PC-9 (cell line): ENCODE measurements around the gene ST8SIA2. TPM values are rescaled to one million over a fixed set of nuclear protein-coding genes. Genes with fewer than 3 reads are reported as not detected.

Experiments used
- BruUV-seq: library from RNA; stranded (reverse); fragments of 400-500 nt; replicated peaks from 2 replicates; lab custom pipeline; 2021; lab: Mats Ljungman, UMichigan
- CTCF ChIA-PET: fragments of 300-600 bp; sonication (Branson Sonifier 250); formaldehyde crosslinking; loops from one replicate; lab custom pipeline; 2022; ENCODE audit warnings: antibody characterized with exemption; lab: Charles Lee
- POLR2A ChIA-PET: fragments of 300-600 bp; sonication (Branson Sonifier 250); formaldehyde crosslinking; loops from one replicate; lab custom pipeline; 2022; ENCODE audit warnings: antibody characterized with exemption; ENCODE audit not compliant: unreplicated experiment; lab: Charles Lee
- DNase-seq, 2 experiments: peaks; one replicate each; pipeline versions ENCODE4 v3.0.0 to v3.0.0-alpha.2; 2015 to 2022; ENCODE audit warnings: mixed read lengths in 1 of 2
- H2AFZ ChIP-seq: fragments of 200-600 bp; sonication (generic); 2 replicates; pipeline ENCODE4 v1.8.1; 2017; ENCODE audit warnings: antibody characterized with exemption
- H3F3A ChIP-seq: fragments of 200-600 bp; sonication (generic); 2 replicates; pipeline ENCODE4 v1.8.1; 2017; ENCODE audit warnings: antibody characterized with exemption, mild to moderate bottlenecking, low read depth; ENCODE audit not compliant: insufficient read depth
- H3K27ac ChIP-seq: fragments of 200-600 bp; sonication (generic); 2 replicates; pipeline ENCODE4 v1.6.1; 2016; ENCODE audit warnings: mixed run types
- H3K27me3 ChIP-seq: fragments of 200-600 bp; sonication (generic); 2 replicates; pipeline ENCODE4 v1.6.1; 2016; ENCODE audit warnings: low read depth, mixed run types; ENCODE audit not compliant: insufficient read depth
- H3K36me3 ChIP-seq: fragments of 200-600 bp; sonication (generic); 2 replicates; pipeline ENCODE4 v1.6.1; 2016; ENCODE audit warnings: low read depth, mixed run types
- H3K4me1 ChIP-seq: fragments of 200-600 bp; sonication (generic); replicated peaks from 2 replicates; pipeline ENCODE4 v1.6.1; 2016; ENCODE audit warnings: mixed run types; ENCODE audit not compliant: insufficient read depth
- H3K4me2 ChIP-seq: fragments of 200-600 bp; sonication (generic); 2 replicates; pipeline ENCODE4 v1.6.1; 2017; ENCODE audit warnings: mixed run types
- H3K4me3 ChIP-seq: fragments of 200-600 bp; sonication (generic); 2 replicates; pipeline ENCODE4 v1.6.1; 2016; ENCODE audit warnings: mixed run types
- H3K79me2 ChIP-seq: fragments of 200-600 bp; sonication (generic); 2 replicates; pipeline ENCODE4 v1.6.1; 2017; ENCODE audit warnings: low read depth, mixed run types
- H3K9me2 ChIP-seq: fragments of 200-600 bp; sonication (generic); 2 replicates; pipeline ENCODE4 v1.8.1; 2017; ENCODE audit warnings: mild to moderate bottlenecking; ENCODE audit not compliant: insufficient read depth
- H3K9me3 ChIP-seq: fragments of 200-600 bp; sonication (generic); 2 replicates; pipeline ENCODE4 v1.8.1; 2016; ENCODE audit warnings: low read depth; ENCODE audit not compliant: insufficient read depth
- H4K20me1 ChIP-seq: fragments of 200-600 bp; sonication (generic); 2 replicates; pipeline ENCODE4 v1.8.1; 2017; ENCODE audit not compliant: insufficient read depth
- CTCF ChIP-seq: fragments of 200-600 bp; sonication (generic); conservative IDR thresholded peaks from 2 replicates; pipeline ENCODE4 v1.6.1; 2017; ENCODE audit warnings: mixed run types, antibody characterized with exemption, mild to moderate bottlenecking, moderate library complexity
- EZH2 ChIP-seq: fragments of 200-600 bp; sonication (generic); IDR thresholded peaks from 2 replicates; pipeline ENCODE4 v1.8.0; 2017; ENCODE audit warnings: antibody characterized with exemption, low read depth
- intact Hi-C: fragments of 100-400 bp; cut with micrococcal nuclease; formaldehyde crosslinking; loops from one replicate; pipeline ENCODE4 v1.10.0; 2022; ENCODE audit not compliant: unreplicated experiment
- total RNA-seq: library from RNA; stranded (reverse); gene quantifications from 2 replicates; pipeline ENCODE4 v1.2.3, GENCODE V29; 2021

ST8SIA2 gene
- total RNA-seq, 1 experiment from 2014 or later: not detected

GRCh38 chr15:92453607-92454006 is 59.9 kb downstream of the ST8SIA2 start:
- no peaks in the 10 kb centered on the region for H3K36me3 ChIP-seq
- DNase-seq: no peak
- no peaks in the 10 kb centered on the region for H3K4me1 ChIP-seq
- H3K4me2 ChIP-seq: no peak overlapping the region
- H2AFZ ChIP-seq: no peak overlapping the region
- H4K20me1 ChIP-seq: no peaks in the 10 kb centered on the region
- CTCF ChIA-PET: no interaction called here
- H3K27me3 ChIP-seq: peaks cover 17% of the 10 kb centered on the region
- H3F3A ChIP-seq: no peaks in the 10 kb centered on the region
- no peaks in the 10 kb centered on the region for H3K9me2 ChIP-seq
- H3K9me3 ChIP-seq: no peaks in the 10 kb centered on the region
- no peak overlapping the region for H3K4me3 ChIP-seq
- H3K79me2 ChIP-seq: no peaks in the 10 kb centered on the region
- no TSS peak for BruUV-seq
- intact Hi-C loops: no loop called here
- H3K27ac ChIP-seq: no peak overlapping the region
- POLR2A ChIA-PET: no interaction called here
- TF ChIP-seq EZH2 (no peak), CTCF (no peak)

GRCh38 chr15:92454555-92455105 is 60.9 kb downstream of the ST8SIA2 start:
- no peak overlapping the region for H3K4me2 ChIP-seq
- intact Hi-C loops: no loop called here
- TF ChIP-seq CTCF (no peak), EZH2 (no peak)
- no peaks in the 10 kb centered on the region for H3F3A ChIP-seq
- peaks cover 17% of the 10 kb centered on the region for H3K27me3 ChIP-seq
- no peak overlapping the region for H3K27ac ChIP-seq
- H3K36me3 ChIP-seq: no peaks in the 10 kb centered on the region
- DNase-seq: no peak
- no peaks in the 10 kb centered on the region for H4K20me1 ChIP-seq
- no peaks in the 10 kb centered on the region for H3K9me2 ChIP-seq
- no TSS peak for BruUV-seq
- H2AFZ ChIP-seq: no peak overlapping the region
- no peaks in the 10 kb centered on the region for H3K9me3 ChIP-seq
- H3K79me2 ChIP-seq: no peaks in the 10 kb centered on the region
- ChIA-PET CTCF (no interaction called here), POLR2A (no interaction called here)
- H3K4me3 ChIP-seq: no peak overlapping the region
- no peaks in the 10 kb centered on the region for H3K4me1 ChIP-seq

GRCh38 chr15:92455271-92455670 is 61.6 kb downstream of the ST8SIA2 start:
- no peak for TF ChIP-seq CTCF
- TF ChIP-seq EZH2: no peak
- Histone ChIP-seq H3K27ac (no peak overlapping the region), H3K79me2 (no peaks in the 10 kb centered on the region), H3F3A (no peaks in the 10 kb centered on the region), H3K27me3 (peaks cover 17% of the 10 kb centered on the region), H3K4me1 (no peaks in the 10 kb centered on the region), H3K9me3 (no peaks in the 10 kb centered on the region), H4K20me1 (no peaks in the 10 kb centered on the region), H3K4me3 (no peak overlapping the region), H3K36me3 (no peaks in the 10 kb centered on the region), H2AFZ (no peak overlapping the region), H3K4me2 (no peak overlapping the region), H3K9me2 (no peaks in the 10 kb centered on the region)
- POLR2A ChIA-PET: no interaction called here
- DNase-seq: no peak
- CTCF ChIA-PET: interaction anchor here (0.7 kb wide), 1 partner anchor 17 kb away, joined by 3 read pairs; no protein-coding TSS in a partner anchor
- no TSS peak for BruUV-seq
- intact Hi-C loops: no loop called here
